ENCODE data around the gene DYNLT3.

Gene DYNLT3

DNA sequence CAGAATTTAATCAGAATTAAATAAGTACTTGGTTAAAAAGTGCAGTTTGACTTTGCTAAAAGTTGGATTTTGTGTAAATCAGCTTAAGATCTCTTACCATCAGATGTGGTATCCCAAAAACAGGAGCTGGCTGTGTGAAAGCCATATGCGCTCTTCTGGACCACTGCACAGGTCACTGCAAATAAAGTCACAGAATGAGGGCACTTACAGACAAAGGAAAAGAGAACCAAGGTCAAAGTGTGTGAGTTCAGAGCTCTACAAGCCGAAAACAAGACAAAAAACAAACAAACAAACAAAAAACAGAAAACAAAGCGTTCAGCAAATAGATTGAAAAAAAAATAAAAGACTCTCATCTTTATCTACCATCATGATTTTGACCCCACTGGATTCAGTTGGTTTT lies 6.4 kb downstream of the DYNLT3 start:
- DNase-seq (ENCODE audit: low read depth) = no peak

DNA sequence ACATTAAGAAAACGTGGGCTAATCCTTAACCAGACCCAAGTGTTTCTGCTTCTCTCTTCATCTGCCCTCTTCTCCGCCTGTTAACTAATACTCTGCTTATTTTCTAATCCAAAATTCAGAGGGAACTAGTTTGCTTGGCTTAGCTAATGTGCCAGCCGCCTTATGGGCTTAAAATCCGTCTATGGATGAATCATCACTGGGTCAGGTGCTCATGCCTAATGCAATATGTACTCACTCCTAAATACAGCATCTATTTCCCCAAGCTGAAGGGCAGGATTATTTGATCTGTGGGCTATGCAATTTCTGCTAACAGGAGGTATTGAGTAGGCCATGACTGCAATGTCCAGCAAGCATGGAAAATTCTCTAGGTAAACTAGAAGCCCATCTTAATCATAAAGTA lies 12.4 kb downstream of the DYNLT3 start:
- no peak for DNase-seq (ENCODE audit: low read depth)

DNA sequence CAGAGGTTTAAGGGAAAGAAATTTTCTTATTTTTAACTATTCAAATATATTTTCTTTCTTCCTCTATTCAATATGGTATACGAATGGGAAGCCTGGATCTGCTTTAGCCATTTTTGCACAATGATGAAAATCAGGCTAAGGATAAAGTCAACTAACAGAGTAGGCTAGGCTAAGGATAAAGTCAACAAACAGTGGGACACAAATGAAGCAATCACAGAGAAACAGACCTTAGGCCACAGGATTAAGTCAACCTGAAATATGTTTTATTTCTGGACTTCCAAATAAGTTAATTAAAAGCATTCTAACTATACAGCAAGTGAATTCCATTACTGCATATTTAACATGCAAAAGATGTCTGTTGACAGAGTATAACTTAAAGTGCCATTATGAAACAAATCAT lies 17.0 kb downstream of the DYNLT3 start:
- DNase-seq (ENCODE audit: low read depth) = no peak

DNA sequence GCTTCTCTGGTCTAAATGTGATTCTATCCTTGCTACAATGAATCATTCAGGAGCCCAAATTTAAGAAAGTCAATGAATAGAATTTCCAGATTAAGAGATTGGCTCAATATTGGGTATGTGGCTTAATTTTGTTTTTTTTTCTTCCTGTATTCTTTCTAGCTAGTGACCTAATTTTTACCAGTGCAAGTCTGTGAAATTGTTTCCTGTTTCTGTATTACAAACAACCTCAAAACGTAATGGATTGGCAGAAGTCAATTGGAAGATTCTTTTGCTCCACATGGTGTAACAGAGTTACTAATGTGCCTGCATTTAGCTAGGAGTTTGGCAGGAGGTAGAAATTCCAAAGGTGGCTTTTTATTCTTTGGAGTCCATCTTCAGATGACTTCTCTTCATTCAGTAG lies 17.6 kb downstream of the DYNLT3 start:
- DNase-seq (ENCODE audit: low read depth) = no peak

DNA sequence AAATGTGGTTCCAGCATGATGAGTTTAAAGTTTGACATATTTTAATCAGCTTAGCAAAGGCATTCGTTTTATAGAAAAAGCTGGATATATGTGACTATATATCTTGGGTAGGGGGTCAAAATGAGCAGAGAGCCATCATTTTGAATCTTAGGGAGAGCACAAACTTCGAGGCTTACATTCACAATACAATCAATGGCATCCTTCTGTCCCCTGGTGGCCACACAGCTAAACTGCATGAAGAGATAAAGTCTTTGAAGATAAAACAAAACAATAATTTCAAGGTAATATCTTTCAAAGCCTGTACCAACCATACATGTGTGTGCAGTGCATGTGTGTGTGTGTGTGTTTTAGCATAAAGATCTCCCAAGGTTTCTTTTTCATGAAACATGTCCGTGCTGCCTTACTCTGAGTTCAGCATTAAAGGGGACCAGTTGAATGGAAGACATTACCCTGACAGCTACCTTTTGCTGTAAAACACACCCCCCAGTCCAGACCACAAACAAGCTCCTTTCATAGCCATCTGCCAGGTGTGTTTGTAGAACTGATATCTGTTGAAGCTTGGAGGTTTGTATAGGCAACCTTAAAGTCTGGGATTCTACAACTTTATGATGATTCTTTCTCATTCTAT lies 22.0 kb downstream of the DYNLT3 start:
- peak; percentile 22 for DNase-seq (ENCODE audit: low read depth)

DNA sequence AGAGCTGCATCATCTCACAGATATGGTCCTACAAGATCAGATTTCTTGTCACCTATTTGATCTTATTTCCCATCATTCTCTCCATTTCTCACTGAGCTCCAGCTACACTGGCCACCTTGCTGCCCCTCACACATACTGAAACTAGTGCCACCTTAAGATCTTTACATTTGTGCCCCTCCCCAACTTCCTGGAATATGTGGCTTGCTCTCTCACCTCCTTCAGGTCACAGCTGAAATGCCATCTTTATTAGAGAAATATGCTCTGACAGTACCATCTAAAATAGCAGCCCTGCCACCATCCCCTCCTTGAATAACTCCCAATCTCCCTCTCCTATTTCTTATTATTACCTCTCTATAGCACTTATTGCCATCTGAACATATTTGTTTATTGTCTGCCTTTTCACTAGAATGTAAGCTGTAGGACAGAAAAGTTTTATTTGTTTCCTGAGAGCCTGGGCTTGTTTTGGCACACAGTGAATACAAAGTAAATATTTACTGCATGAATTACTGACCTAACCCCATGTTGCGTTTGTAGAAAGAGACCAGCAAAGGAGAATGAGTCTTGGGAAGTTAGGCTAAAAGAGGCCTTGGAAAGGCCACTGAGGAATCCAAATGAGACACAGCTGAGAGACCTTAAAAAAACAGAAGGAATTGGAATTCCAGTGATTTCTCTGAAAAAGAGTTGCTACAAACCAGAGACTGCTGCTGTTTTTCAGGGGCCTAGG lies 22.7 kb downstream of the DYNLT3 start:
- no peak for DNase-seq (ENCODE audit: low read depth)

DNA sequence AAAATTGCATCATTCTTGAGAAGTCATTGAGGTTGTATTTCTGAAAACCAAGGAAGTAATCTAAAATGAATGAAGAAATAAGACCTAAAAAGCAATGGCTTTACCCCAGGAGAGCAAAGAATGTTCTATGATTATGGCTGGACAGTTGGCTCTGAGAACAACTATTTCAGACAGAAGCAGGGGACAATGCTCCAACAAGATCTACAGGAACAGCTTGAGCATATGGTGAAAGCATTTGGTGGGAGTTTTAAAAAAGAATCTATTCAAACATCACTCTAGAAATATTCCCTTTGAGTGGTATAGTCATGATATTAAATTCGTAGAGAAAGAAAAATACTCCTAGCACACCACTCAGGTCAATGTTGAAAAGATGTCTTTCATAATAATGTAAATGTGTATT lies 26.7 kb downstream of the DYNLT3 start:
- no peak for DNase-seq (ENCODE audit: low read depth)

DNA sequence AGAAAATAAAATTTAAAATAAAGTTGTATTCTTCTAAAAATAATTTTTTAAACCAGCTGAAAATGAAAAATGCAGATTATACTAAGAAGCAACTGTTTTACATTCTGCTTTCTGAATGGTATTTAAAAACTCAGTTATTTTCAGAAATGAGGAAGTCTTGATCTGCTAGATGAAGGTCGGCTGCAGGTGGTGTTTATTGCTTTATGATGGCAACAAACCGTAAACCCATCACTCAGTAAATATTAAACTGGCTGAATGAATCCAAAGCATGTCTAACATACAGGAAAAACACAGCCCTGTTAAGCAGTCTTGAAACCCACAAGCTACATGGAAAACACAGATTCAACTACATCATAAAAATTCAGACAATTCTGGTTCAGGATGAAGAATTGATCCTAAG lies 29.3 kb downstream of the DYNLT3 start:
- DNase-seq (ENCODE audit: low read depth) = no peak

DNA sequence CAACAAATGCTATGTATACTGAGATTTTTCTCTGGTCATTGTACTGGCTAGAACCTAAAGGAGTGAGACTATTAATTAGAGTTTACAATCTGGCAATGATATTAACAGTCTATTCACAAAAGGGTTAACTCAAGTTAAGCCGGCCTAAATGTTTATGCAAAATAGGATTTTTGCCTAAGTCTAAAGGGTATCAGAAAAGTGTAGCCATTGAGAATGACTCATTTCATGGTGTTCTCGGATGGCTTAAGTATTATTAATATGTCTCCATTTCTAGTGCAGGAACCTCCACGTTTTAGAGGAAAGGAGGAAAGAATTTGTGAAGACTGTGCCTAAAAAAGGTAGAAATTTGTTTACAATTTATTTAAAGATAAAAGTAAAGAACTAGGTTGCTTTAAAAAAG lies 29.8 kb downstream of the DYNLT3 start:
- DNase-seq (ENCODE audit: low read depth) = no peak

DNA sequence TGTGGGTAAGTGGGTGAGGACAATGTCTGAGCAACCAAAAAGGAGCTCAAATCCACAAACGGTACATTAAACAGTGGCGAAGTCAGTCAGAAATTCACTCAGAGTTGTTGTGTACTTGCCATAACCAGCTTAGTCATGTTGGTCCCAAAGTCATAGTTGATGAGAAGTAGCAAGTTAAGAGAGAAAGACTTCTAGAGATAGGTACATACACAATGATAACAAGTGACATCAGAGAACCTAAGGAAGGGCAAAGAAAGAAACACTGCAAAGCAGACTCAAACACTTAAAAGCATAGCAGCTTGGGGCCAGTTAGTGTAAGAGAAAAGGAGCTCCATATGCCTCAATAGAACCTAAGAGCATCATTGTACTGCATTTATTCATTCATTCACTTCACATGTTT lies 30.2 kb downstream of the DYNLT3 start:
- no peak for DNase-seq (ENCODE audit: low read depth)

DNA sequence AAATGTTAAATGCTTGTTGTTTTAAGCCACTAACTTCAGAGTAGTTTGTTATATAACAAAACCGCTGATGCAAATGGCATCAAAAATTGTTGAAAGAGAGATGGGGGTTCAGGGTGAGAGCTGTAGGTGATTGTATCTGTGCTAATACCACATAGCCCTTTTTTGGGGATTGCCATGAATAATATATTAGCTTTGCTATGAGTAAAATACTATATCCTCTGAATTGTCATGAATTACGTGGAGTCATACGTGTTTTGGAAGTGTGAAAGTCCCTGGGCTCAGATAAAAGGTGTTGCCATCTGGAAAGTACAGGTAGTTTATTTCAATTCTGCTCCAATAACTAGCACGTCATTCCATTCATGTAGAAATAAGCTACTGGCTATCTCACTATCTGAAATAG lies 30.6 kb downstream of the DYNLT3 start:
- no peak for DNase-seq (ENCODE audit: low read depth)

DNA sequence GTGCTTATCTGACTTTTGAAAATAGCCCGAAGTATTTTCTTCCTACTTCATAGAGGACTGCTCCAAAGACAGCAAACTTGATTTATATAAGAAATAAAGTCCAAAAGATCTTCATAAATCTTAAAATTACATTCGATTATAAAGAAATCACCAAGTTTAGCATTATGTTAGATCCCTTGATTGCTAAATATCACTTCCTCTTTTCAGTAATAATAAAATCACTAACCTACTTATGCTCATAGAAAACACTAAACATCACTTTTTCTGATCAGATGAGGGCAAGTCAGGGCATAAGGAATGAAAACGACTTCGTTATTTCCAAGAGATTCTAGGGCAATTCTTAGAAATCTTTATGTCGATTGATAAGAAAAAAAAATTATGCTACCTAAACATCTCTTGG lies 32.0 kb downstream of the DYNLT3 start:
- DNase-seq (ENCODE audit: low read depth) = no peak

DNA sequence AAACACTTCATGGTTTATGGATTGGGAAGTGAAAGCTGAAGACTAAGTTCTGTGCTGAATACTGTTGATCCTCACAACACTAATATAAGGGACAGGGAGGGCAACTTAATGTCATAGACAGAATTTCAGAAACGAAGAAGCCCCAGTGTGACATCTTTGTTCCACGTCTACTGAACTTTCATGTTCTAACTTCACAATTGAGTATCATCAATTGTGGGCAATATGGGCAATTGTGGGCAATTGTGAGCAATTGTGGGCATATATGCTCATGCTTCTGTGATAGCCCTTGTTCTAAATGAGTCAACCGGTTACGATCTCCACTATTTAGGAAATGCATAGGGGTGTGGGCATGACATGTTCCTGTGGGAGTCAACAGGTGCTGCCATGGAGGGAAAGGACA lies 33.8 kb downstream of the DYNLT3 start:
- DNase-seq (ENCODE audit: low read depth) = no peak

DNA sequence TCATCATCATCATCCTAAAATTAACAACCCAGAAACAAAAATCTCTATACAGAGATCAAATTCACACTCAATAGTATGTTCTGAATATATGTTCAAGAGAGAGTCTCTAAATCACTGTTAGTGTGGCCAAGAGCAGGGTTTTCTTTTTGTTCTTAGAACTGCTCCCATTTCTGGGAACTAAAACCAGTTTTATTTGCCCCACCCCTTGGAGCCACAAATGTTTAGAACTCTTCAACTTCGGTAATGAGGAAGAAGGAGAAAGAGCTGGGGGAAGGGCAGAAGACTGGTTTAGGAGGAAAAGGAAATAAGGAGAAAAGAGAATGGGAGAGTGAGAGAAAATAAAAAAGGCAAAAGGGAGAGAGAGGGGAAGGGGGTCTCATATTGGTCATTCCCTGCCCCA lies 35.3 kb downstream of the DYNLT3 start:
- DNase-seq (ENCODE audit: low read depth) = no peak

DNA sequence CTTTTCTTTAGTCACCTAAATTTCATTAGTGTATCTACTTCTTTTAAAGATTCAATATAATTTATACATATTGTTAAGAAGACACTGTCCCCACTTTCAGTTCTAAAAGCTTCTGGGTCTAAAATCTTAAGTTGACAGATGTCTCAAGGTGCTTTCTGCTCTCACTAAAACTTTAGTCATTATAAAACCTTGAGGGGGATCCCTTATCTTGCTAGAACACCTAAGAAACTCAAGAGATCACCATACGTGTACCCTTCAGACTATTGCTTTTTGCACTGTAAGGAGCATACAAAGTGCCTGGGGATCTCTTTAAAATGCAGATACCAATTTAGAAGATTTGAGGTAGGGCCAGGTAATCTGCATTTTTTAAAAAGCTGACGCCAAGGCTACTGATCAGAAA lies 37.4 kb downstream of the DYNLT3 start:
- no peak for DNase-seq (ENCODE audit: low read depth)

DNA sequence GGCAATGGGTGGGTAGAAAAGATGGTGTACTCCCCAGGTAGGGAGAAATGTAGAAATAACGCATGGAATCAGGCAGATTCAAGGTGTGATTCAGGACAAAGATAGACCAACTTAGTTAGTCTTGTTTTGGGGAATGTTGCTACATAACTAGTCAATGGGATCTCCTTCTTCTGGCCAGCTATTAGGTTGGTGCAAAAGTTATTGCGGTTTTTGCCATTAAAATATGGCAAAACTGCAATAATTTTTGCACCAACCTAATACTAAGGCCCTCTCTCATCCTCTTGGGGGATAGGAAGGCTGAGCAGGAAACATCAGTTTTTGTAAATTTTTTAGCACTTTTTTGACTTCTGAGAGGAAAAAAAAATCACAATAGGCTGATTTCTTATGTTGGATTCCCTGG lies 44.3 kb downstream of the DYNLT3 start:
- no peak for DNase-seq (ENCODE audit: low read depth)

DNA sequence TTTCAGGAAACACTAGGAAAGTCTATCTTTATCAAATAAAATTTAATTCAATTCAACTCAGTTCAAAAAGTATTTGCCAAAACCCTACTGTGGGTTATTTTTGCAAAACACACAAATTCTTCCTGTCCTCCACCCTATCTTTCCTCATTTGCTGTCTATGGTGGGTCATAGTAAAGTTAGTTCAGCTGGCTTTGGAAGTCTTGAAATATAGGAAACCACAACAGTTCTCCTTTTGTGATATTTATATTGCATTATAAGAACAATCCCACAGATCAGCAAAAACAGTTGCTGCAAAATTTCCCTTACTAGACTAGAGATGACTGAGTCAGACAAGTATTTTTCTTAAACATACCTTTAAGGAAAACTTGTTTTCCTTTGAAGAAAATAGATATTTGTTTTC lies 45.3 kb downstream of the DYNLT3 start:
- no peak for DNase-seq (ENCODE audit: low read depth)

DNA sequence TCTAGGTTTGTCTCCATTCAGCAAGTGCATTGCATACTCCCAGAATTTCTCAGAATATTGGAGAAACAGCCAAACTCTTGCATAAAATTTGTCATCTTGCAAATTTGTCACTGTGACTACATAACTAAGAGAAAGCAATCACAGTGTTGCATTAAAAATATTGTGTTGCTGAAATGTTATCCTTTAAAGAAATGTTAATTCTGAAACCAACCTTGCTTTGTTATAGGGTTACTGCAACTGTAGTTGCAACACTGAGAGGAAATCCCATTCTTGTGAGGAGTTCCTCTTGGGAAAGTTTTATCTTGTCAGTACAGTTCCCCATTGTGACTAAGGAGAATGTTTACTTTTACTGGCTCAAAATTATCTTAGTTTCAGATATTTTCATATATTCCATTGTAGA lies 46.7 kb downstream of the DYNLT3 start:
- no peak for DNase-seq (ENCODE audit: low read depth)

DNA sequence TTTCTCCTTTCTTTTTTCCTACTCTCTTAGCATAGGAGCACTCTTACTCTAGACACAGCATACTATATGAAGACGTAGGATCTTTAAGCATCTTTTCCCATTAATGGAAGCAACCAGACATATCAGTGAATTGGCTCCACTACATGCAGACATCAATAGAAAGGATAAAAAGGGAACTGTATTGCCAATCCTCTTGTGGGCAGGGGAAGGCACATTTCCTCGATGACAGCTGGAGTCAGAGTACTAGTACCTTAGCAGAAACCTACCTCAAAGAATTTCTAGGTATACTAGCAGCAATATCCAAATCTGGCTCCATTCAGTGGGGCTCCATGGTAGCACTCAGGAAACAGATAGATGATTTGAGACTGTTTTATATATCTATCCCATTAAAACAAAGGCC lies 47.4 kb downstream of the DYNLT3 start:
- no peak for DNase-seq (ENCODE audit: low read depth)

DNA sequence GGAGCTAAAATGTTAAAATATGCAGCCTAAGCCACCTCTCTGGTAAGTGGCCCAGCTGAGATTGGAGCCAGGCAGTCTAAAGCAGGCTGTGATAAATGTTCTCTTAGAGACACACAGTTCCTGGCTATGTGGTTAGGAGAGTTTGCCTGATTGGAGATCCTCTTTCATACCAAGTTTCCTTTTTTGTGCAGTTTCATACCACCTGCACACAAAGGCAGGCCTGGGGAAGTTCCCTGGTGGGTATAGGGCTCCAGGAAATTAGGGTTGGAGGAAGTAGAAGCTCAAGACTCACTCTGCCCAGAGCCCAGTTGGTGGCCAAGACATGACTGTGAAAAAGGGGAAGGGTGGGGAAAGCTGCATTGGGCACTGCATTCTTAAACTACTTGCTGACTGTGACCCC lies 50.6 kb downstream of the DYNLT3 start:
- no peak for DNase-seq (ENCODE audit: low read depth)

DNA sequence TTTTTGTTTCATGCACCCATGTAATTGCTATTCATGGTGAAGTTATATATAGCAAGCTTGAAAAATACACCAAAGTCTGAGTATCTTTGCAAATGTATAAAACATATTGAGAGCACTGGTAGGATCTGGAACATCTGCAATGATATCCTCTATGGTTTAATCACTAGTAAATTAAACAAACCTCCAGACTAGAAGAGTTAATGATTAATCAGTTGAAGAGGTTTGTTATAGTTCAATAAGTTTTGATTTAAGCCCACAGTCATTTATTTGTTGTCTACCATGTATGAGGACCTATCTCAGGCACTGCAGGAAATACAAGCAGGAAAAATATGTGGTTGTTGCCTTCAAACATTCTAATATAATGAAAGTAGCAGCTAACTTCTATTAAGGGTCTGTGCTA lies 51.1 kb downstream of the DYNLT3 start:
- no peak for DNase-seq (ENCODE audit: low read depth)

Measured in stimulated activated CD4-positive, alpha-beta T cell treated with anti-CD3 and anti-CD28 coated beads, Interleukin-2, amount 100 ng/mL, for 4 hours (primary cell).